Measurements from ENCODE around the gene DNAH11.

DNAH11 gene

DNA sequence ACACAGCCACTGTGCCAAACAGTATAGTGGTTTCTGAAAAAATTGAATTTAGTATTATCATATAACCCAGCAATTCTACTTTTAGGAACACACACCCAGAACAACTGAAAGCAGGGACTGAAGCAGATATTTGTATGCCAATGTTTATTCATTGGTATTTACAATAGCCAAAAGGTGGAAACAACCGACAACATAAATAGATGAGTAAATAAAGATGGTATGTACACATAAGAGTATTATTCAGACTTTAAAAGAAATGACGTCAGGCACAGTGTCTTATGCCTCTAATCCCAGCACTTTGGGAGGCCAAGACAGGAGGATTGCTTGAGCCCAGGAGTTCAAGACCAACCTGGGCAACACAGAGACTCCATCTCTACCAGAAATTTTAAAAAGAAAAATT lies 395.6 kb downstream of the DNAH11 start:
- DNase-seq (ENCODE audit: low spot score): no peak

DNA sequence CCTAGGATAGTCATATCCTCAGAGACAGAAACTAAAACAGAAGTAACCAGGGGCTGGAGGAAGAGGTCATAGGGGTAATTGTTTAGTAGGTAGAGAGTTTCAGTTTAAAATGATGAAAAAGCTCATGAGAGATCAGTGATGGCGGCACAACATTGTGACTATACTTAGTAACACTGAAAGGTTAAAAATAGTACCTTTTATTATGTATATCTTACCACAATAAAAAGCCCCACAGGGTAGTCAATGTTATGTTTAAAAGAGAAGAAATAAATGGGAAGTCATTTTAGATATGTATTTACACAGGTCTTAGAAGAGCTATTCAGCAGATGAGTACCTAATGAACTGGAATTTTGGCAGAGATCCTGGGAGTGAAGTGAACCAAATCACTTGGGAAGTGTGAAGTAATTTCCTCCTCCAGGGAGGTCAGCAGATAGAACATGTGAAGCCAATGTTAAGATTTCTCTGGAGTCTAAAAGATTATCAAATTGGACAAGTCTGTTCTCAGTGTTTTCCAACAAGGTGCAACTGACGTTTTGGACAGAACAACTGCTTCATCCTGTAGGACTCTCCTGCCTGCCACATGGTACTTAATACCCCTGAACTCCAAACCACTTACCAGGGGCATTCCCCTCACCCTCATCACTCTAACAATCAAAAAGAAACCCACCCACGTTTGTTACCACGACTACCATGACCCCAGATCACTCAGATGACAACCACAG lies 396.5 kb downstream of the DNAH11 start:
- DNase-seq (ENCODE audit: low spot score): no peak

DNA sequence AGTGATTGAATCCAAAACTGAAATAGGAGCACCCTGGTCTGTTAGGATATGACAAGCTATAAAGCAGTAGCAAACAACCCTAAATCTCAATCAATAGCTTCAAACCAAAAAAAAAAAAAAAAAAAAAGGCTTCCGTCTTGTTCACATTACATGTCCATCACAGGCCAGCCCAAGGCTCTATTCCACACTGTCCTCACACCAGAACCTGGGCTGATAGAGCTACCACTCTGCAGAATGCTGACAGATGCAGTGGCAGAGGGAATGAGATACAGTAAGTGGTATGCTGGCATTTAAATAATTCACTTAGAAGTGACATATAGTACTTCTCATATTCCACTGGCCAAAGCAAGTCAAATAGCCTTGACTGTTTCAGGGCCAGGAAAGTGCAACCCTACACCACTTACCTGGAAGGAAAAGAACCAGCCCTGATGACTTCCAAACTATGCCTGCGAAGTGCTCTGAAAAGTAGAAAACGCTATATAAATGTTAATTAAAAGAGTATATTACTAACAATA lies 397.1 kb downstream of the DNAH11 start:
- no peak for DNase-seq (ENCODE audit: low spot score)

DNA sequence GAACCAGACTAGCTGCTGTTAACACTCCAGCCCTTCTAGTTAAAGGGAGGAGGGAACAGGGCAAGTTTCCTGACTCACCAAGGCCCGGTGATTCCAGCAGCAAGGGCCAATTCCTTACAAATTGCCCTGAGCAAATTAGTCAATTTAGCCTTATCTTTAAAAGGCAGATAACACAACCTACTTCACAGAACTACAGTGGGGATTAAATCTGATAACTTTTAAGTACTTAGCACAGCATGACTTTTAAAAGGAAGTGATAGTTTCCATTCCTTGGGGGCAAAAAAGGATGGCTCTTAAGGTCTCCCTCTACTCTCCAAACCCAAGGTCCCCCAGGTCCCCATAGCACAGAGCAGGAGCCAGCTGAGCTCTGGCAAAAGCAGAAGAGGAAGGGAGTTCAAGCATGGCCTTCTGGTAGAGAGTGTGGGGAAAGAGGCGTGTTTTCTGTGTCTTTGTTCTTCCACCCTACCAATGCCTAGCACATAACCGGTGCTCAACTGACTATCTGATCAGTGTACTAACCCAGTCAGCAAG lies 398.8 kb downstream of the DNAH11 start:
- DNase-seq (ENCODE audit: low spot score): no peak

DNA sequence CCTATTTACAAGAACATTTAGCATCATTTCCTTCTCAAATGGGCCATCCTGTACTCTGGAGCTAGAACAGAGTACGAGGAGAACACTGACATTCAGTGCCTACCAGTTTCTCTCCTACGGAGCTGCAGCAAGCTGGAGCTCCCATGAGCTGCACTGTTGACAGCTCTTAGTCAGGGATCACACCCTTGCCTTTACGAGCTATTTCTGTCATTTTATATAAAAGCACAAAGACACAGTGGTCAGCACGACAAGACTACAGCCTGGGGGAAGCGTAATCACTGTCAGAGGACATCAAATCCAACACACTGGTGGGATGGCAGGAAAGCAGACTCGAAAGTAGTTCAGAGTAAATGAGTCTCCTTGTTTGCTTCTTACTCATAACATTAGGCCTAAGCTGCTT lies 400.1 kb downstream of the DNAH11 start:
- DNase-seq (ENCODE audit: low spot score): no peak

DNA sequence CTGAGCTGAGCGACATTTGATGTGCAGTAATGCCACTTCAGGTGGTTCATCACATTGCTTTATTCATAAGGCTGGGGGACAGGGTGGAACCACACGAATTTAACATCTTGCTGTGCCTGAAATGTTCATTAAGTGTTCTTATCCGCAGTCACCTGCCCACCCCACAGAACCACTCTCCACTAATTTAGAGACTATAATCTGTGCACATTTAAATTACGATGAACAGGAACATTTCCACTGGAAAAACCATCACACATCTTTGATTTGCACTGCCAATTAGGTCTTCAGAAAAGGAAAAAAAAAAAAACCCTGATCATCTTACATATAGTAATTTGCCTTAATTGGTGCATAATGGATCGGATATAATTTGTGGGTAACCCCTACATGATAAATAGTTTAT lies 400.6 kb downstream of the DNAH11 start:
- no peak for DNase-seq (ENCODE audit: low spot score)

DNA sequence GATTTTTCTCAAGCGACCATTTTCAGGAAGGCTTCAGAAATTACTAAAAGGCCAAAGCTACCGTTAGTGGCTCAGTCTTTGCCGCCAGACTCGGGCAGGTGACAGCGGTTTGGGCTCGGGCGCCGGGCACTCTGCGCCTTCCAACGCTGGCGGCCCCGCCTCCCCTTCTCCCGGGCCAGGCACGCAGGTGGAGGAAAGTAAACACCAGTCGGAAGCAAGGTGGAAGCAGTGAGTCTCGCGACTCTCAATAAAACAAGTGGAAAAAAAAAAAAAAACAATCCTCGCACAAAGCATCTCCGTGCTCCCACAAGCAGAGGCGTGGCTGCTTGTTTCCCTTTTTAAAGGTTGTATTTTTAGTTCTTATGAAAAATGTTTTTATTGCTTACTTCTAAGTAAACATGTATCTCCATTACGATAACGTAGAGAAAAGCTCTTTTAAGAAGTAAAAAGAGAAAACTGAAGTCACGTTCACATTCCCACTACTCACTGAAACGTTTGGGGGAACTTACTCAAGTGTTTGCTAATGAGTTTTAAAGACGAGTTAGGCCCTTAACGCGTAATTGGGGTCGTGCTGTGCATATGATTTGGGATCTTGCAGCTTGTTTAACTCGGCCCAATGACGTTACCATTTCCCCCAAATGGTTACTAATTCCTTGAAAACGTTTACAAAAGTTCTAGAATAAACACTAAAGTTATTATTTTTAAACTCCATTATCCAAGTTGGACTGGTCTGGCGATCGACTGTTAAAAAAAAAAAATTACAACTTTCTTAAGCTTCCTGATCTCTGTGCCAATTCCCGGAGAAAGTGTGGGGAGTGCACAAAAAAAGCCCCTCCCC lies 402.0 kb downstream of the DNAH11 start:
- DNase-seq (ENCODE audit: low spot score): no peak

DNA sequence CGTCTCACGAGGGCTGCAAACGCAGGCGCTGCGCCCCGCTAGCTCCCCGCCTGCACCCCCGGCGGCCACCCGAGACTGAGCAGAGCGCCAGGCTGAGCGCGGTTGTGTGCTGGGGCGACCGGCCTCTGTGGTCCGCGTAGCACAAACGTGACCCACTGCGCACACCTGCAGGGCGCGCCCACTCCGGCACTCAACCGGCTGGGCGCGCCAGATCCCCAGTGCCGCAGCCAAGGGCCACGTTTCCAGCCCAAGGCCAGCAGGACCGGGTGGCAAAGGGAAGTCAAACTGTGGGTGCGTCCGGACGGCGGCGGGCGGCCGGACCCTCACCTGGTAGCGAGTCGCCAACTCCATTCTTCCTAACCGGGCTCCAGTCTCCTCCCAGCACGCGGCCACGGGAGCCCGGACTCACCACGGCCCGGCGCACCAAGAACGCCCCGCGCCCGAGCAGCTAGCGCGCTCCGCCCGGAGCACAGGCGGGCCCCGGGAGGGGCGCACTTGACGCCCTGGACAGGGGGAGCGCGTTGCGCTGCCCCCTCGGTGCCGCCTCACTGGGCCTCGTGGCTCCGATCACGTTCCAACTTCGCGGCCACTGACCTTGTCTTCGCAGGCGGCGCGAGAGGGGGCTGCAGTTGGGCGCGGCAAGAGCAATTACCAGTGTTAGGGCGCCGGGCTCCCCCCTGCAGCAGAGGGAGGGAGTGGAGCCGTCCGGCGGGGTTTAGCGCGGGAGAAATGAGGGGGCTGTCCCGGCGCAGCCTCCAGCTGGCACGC lies 402.8 kb downstream of the DNAH11 start, which contains the start of gene CDCA7L:
Gene CDCA7L, minus strand, starts transcription at position 446 of the 768 bp plus-strand sequence. Its CDS starts 95 bp downstream, at position 351.
- peak; percentile 7 for DNase-seq (ENCODE audit: low spot score)

DNA sequence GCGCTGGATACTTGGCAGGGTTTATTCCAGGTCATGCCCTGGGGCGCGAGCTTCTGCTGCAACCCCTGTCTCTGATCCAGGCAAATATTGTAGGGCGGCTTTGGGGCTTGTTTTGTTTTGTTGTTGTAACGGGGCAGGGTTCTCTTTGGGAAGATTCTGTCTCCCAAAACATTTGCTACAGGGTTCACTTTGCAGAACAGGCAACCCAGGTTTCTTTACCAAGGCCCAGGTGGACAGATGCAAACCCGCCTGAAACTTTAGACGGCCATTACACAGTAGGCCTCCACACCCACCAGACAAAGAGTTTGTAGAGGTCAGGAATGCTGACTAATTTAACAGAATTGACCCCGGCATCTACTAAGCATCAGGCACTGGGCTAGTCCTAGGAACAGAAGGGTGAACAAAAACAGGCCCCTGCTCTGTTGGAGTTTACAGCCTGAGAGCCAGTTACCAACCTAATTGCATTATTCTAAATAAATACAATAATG lies 403.4 kb downstream of the DNAH11 start:
- no peak for DNase-seq (ENCODE audit: low spot score)

DNA sequence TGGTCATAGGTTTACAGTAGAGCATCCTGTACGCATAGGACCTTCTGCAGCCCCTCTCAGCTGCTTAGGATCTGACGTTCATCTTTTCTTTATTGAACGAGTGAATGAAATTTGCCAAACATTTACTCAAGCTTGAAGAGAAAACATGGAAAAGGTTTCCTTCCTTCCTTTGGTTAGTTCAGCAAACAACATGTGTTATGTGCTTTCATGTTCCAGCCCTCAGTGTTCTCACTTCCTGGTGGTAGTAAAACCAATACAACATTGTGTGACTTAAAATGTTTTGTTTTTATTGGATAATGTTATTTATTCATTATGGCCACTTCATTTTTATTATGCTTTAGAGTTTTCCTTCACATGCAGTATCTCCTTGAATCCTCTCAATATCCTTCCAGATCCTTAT lies 404.2 kb downstream of the DNAH11 start:
- no peak for DNase-seq (ENCODE audit: low spot score)

DNA sequence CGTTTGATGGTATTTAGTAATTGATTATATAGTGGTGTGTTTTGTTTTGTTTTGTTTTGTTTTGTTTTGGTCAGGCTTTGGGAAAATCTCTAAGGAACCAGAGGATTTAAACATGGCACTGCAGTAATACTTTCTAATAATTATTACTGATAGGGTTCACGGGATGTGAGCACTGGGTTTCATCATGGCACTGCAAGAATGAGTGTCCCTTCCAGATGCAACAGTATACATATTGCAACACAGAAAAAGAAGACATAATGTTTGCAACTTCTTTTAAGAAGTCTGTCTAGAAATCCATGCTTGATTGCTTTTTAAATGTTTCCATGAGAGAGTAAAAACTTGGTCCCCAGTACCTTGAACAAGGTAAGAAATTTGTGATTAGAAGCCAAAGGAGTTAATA lies 405.1 kb downstream of the DNAH11 start:
- no peak for DNase-seq (ENCODE audit: low spot score)

DNA sequence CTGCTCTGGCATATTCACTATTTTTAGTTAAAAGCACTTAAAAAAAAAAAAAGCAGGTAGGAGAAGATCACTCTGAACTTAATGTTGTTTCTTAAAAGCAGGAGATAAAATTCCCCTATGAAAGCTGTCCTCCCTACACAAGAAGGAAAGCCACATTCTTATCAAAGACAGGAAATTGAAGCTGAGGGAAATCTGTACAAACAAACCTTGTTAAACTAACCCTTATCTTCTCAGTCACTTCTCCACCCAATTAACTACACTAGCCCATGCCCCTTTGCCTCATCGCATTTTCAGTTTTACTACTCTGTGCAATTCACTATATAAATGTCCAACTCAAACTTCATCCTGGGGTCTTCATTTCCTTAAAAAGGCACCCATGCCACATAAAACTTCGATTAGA lies 405.5 kb downstream of the DNAH11 start:
- no peak for DNase-seq (ENCODE audit: low spot score)

DNA sequence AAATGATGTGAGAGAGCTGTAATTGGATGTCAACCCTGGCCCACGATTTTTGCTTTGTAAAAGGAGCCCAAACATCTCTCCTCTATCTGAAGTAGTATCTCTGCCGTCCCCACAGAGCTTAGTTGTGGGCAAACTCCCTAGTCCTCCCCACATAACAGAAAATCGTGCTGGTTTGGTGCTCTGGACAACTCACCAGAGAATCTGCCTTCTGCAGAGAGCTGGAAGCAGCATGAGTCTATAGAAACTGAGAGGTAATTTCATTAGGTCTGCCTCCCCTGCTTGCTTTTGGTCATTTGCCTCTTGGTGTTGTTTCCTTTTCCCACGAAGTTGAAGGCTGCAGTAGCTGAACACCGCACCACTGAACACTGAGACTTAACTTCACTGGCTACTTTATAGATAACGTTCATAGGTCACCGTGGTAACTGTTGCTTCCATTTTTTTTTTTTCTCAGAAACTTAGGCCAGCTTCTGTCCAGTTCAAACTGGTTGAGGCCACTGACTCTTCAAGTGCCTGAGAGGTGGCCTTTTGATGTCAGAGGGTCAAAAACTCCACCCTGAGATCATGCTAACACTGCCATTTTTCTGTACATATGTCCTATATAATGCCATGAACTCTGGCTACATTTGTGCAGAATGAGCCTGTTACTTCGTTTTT lies 406.2 kb downstream of the DNAH11 start:
- DNase-seq (ENCODE audit: low spot score): no peak
